H54 (cell line): ENCODE results near the gene LGR4.

ENCODE experiments used
- DNase-seq: peaks from one replicate; pipeline ENCODE4 v3.0.0; 2011; ENCODE audit warnings: low spot score, mixed read lengths; ENCODE audit not compliant: insufficient read length
- FAIRE-seq: peaks from 3 replicates; lab custom pipeline; 2011; peaks lifted over from hg19 to GRCh38; lab: Jason Lieb, UNC
- POLR2A ChIP-seq: IDR thresholded peaks from 2 replicates; pipeline ENCODE4 v1.6.1; 2011; ENCODE audit warnings: low read depth, mild to moderate bottlenecking, low read length

Gene LGR4

DNA sequence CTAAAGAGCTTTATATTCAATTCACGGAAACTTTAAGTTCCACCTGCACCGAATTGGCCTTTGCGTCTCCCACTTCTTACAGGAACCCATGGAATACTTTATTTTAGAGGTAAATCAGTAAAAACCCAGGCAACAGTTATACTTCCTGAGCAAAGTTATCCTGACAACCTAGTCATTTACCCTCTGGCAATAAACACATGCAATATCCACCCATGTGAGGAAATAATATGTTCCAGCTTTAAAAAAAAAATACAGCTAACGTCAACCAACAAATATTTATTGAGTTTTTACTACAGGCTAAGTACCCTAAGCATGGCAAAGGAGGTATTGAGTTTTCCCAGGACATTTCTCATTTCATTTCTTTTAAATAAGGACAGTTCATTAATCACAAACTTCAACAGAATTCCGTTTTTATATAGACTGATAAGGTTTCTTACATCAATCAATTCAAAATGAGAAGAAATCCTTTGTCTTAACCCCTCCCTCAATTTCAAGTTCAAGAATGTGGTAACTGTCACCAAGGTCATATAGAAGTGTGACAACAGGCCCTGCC is 71.2 kb downstream of the LGR4 start:
- FAIRE-seq (no peak), DNase-seq (no peak)
- no peak for TF ChIP-seq POLR2A

DNA sequence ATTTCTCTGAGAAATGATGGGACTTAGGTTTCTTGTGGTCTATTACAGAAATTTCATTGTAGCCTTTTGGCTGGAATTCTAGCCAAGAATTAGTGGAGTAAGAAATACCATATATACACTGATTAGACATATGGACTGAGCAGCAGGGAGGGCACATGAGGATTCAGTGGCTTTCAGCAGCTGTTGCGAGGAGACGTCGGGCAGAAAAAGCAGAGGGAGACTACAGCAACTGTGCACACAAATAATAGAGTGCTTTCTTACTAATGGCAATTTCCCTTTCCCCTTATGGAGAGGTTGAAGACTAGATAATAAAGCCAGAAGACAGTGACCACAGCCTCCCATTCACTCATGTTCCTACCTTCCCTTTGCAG is 74.2 kb downstream of the LGR4 start:
- FAIRE-seq (no peak), DNase-seq (no peak)
- TF ChIP-seq POLR2A = no peak

DNA sequence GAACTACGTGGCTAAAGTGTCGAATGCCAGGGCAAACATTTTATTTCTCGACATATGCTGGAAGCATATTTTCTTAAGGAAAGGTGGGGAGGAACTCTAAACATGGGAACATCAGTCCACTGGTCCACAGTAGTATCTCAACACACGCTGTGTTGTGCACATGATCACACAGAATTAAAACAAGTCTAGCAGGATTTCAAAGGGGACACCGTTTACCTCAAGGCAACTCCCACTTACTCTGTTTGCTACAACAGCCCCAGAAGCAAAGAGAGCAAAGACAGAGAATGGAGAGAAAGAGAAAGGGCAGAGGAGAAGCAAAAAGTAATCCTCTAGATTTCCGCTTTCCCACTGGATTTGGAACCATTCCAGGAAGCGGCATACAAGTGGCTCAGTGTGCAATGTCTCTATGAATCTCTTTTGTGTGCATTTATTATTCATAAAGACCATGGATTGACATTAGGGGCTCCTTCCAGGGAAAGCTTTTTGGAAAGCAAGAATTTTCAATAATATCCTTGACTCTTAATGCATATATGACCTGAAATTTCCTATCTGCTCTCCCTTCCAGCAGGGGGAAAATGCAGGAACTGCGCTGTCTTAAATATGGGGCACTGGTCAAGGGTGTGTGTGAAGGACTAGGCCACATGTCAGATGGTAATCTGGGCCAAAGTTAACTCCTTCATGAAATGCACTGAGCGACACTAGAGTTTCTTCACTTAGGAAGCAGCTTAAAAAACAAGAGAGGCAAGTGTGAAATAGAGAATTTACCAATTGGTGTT is 74.8 kb downstream of the LGR4 start:
- no peak for TF ChIP-seq POLR2A
- DNase-seq (no peak), FAIRE-seq (no peak)

DNA sequence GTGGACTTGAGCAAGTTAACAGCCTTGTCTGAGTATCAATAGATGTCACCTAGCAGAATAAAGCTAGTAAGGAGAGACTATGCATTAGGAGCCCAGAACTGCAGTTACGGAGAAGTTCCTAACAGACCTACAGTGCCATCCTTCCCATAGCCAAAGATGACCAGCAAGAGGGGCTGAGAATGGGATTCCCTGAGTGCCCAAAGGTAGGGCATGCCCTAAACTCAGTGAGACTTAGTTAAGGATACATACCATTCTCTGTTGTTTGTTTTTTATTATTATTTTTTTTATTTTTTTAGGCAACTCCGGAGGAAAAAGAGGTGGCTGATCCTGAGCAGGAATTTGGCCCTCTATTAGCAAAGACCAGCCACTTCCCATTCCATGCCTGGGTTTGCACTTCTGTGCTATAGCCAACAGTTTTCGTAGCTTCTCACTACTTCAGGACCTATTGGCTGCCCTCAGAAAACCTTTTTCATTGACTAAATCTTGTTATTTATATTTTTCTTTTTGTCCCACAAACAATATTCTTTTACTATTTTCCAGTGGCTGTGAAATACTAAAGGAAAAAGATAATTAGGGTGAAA is 76.2 kb downstream of the LGR4 start:
- FAIRE-seq (no peak), DNase-seq (no peak)
- TF ChIP-seq POLR2A = no peak

DNA sequence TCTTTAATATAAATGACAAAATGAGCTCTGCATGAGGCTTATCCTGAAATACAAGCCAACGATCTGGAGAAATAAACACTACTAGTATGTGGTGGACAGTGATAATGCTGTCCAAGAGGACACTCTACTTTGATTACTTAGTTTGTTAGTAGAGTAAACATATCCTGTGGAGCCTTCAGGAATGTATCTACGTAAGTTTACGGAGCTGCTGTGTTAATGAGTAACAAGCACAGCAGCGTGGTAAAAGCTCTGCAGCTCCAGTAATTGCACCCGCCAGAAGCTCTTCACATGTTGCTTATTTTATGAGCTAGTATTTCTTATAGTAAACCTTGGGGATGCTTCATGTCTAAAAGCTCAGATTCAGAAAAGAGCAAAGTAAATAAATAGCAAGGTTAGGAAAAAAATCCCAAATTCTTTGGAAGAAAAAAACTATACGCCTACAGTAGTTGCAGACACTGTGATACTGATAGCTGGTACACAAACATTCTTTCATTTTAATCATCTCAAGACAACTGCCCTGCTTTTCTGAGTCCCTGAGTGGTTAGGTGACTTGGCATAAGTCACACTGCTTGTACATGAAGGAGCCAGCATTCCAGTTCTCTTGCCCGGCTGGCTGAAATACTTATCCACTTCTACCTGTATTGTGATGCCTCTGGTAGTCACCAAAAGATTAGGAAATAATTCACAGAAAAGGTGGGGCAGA is 76.9 kb downstream of the LGR4 start:
- DNase-seq = no peak
- no peak for TF ChIP-seq POLR2A
- FAIRE-seq = no peak

DNA sequence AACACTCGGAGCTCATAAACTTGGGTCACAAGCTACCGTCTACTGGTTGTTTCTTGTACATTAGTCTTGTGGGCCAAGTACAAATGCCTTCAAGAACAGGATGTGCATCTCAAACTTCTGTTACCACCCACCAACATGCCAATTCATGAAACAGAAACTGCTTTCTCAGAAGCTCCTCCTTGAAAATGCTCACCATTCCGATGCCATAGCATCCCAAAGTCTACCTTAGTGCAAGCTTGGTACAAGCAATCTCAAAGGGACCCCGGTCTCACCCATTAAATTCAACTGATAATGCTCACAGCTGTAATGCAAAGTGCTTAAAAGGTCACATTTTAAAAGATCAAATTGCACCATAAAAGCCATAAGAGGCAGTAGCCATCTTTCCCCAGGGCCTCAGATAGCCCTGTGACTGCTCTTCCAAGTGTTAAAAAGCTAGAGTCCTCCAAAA is 77.8 kb downstream of the LGR4 start:
- DNase-seq (no peak), FAIRE-seq (no peak)
- no peak for TF ChIP-seq POLR2A

DNA sequence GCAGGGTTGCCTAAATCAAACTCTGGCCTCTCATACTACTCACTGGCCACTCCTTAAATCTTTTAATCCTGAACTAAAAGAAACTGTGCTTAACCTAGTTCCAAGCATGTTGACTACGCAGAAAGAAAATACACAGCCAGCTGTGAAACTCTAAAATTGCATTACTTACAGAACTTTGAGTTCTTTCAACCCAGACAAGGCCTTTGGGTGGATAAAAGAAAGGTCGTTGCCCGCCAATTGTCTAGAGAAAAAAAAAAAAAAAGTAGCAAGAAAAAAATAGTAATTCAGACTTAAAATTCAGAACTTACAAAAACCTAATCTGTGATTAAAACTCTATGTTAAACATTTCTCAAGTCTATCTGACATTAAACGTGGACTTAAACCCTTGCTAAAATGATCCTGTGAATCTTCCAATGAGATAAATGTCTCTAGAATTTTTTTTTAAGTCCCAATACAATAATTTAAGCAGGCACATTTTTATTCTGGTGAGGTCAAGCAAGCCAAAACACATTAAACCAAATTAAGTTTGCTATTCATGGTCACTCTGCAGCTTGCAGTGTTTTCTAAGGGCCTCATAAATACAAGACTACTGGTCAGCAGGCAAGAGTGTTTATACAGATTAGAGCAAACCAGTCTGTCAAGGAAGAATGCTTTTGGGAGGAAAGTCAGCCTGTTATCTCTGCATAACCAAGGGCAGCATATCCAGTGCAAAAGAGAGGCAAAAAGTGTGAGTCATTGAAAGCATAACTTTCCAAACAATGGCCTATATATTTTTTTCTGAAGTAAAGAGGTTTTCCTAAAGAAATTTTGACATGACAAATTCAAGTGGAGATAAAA is 80.1 kb downstream of the LGR4 start:
- FAIRE-seq = peak; percentile 82
- no peak for DNase-seq
- TF ChIP-seq POLR2A = no peak

DNA sequence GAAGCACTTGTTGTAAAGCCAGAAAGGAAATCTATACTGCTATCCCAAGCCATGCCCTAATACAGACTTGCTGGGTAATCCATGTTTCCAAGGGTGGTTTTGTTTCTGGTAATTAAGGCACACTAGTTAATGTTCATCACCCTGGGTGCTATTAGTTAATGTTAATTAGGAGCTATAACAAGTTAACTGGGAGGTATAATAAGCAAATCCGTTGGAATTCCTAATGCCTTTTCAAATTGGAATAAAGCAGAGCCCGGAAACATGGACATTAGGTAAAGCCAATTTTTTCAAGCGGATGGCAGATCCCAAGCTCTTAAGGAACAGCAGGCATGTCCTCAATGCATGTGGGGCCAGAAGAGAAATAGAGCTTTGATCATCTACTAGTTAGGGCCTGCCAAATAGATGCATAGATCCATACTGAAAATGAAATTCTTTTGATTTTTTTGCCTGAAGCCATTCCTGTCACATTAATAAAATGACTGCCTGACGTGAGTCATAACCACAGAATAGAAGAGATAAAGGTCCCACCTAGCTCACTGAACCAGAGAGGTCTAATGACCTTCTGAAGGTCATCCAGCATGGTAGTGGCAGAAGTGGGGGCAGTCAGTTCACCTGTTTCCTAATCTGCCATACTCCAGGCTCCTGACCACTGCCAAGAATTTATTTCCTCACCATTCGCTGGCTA is 81.1 kb downstream of the LGR4 start:
- TF ChIP-seq POLR2A = no peak
- FAIRE-seq = no peak
- DNase-seq = no peak

DNA sequence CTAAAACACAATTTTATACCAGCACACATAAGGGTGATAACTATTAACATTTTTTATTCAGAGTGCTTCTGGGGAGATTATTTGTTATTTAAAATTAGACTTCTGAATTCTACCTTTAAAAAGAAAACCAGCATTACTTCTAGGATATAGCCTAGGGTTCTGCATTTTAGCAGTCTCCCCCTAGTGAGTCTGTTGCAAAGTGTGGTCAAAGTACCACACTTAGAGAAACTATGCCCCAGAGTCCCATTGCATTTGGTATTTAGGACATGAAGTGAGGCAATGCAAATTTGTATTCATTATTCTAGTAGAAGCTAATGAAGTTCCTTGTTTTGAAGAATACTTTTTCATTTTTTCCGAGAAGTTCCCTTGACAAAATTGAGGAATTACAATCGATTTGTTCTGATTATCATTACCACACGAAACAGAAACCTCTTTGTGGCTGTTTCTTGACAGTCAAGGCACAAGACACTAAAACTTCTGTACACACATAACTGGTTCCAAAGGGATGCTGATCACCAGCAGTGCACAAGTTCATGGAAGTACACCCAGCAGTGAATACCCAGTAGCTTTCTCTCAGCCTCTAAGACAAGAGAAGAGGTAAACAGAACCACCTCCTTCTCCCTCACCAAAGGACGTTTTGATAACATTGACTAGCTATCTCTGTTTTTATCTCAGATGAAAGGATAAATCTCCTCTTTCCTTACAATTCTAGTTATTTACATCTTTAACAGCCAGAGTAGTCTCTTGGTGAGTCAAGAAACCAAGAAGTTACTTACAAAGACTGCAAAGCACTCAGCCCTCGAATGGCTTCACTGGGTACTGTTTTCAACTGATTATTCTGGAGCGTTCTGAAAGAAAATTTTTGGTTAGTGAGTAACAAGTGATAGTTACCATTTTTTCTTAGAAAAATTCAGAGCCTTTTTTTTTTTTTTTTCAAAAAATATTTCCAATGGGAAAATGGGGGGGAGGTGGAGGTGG is 82.0 kb downstream of the LGR4 start:
- DNase-seq (no peak), FAIRE-seq (no peak)
- no peak for TF ChIP-seq POLR2A

DNA sequence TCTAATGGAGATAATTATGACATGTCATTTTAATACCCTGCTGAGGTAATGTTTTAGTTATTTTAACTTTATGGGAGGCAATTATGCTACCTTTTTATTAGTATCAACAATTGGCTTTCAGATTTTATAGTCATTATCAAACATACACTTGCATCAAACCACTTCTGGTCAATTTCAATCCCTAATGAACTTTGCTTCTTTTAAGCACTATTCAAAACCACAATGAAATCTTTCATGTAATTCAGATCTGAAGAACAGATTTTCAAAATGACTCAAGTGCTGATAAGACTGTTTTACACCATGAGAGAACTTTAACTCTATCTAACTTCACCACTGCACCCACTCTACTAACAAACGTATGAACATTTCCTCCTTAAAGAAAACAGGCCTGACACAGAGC is 83.7 kb downstream of the LGR4 start:
- FAIRE-seq (no peak), DNase-seq (no peak)
- TF ChIP-seq POLR2A = no peak

DNA sequence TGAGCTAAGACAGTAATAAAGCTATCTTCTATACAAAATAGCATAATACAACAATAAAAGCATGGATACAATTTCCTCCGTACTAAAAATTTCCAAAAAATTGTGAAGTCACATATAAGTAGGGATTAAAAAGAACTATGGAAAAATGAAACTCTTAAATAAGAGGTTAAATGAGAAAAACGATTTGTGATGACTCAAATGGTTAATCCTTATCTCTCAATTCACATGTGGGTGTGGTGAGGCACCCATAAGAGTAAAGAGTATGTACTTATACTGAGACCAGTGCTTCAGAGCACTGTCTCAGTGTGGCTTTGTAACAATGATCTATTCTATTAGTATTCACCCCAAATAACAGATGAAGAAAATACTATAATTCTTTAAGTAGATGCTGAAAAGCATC is 84.6 kb downstream of the LGR4 start:
- peak; percentile 57 for FAIRE-seq
- TF ChIP-seq POLR2A = no peak
- no peak for DNase-seq

DNA sequence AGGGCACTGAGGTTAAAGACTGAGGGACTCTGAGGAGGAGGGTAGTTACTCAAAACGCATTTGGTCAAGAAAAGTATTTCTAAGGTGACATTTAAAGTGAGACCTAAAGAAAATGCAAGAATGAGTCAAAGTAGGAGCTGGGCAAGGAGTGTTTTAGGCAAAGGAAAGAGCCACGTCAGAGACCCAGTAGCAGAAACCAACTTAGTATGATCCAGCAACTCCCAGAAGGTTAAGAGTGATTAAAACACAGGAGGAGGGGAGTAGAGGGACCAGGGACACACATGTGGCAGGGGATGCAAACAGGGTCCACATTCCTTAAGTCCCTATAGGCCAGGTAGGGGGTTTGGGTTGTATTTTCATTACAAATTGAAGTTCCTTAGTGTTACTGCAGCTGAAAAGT is 85.2 kb downstream of the LGR4 start:
- DNase-seq = no peak
- no peak for TF ChIP-seq POLR2A
- FAIRE-seq = no peak
